HCT116 (cell line): ENCODE results near the gene TERT.

Experiments
- CBX3 ChIP-seq: IDR thresholded peaks from 2 replicates; pipeline ENCODE4 v1.6.1; 2012; ENCODE audit warnings: low read depth
- POLR2AphosphoS5 ChIP-seq: IDR thresholded peaks from 2 replicates; pipeline ENCODE4 v1.6.1; 2011; ENCODE audit warnings: mild to moderate bottlenecking, low read depth, low read length, moderate library complexity

- TF ChIP-seq POLR2AphosphoS5, result no peak
- TF ChIP-seq CBX3, result no peak
Measured at GRCh38 chr5:1244255-1244654, 50.6 kb downstream of the TERT start.
